T-helper 2 cell treated with Interferon-gamma antibody and Interleukin-4, amounts not matched to agents 100 ng/mL and 5 ng/mL, for 36 hours (primary cell): Measurements from ENCODE around the gene TSHZ1. TPM values are rescaled to one million over a fixed set of nuclear protein-coding genes. Genes with fewer than 3 reads are reported as not detected.

Source experiments
- intact Hi-C: fragments of 100-400 bp; cut with micrococcal nuclease; formaldehyde crosslinking; loops from one replicate; pipeline ENCODE4 v1.15.1; 2023
- total RNA-seq: library from RNA; stranded (reverse); gene quantifications from 2 replicates; pipeline ENCODE4 v1.2.3, GENCODE V29; 2022

Gene TSHZ1
- total RNA-seq, 1 donor from 2014 or later, result 14.7 TPM

- intact Hi-C loops, result no loop called here
Measured at GRCh38 chr18:75244351-75245313, 34.0 kb downstream of the TSHZ1 start.

- intact Hi-C loops, result loop anchor here (1.0 kb wide), 1 partner anchor 37 kb away; the partner anchor contains the start of gene TSHZ1
Measured at GRCh38 chr18:75246721-75247610, 36.4 kb downstream of the TSHZ1 start.

- intact Hi-C loops, result loop anchor here (1.0 kb wide), 1 partner anchor 38 kb away; the partner anchor contains the start of gene TSHZ1
Measured at GRCh38 chr18:75247611-75248421, 37.2 kb downstream of the TSHZ1 start.

GRCh38 chr18:75248426-75249174 lies 38.0 kb downstream of the TSHZ1 start:
- intact Hi-C loops, result no loop called here

GRCh38 chr18:75249175-75249518 lies 38.5 kb downstream of the TSHZ1 start:
- intact Hi-C loops, result no loop called here

GRCh38 chr18:75249672-75250470 lies 39.3 kb downstream of the TSHZ1 start:
- intact Hi-C loops, result no loop called here

- intact Hi-C loops, result no loop called here
Measured at GRCh38 chr18:75250471-75250821, 39.8 kb downstream of the TSHZ1 start.

- intact Hi-C loops, result no loop called here
Measured at GRCh38 chr18:75251466-75251865, 40.9 kb downstream of the TSHZ1 start.

- intact Hi-C loops, result no loop called here
Measured at GRCh38 chr18:75252136-75252535, 41.5 kb downstream of the TSHZ1 start.

- intact Hi-C loops, result no loop called here
Measured at GRCh38 chr18:75253043-75253442, 42.4 kb downstream of the TSHZ1 start.

- intact Hi-C loops, result no loop called here
Measured at GRCh38 chr18:75253784-75254183, 43.2 kb downstream of the TSHZ1 start.

- intact Hi-C loops, result no loop called here
Measured at GRCh38 chr18:75255094-75255493, 44.5 kb downstream of the TSHZ1 start.

- intact Hi-C loops, result no loop called here
Measured at GRCh38 chr18:75256376-75256775, 45.8 kb downstream of the TSHZ1 start.

GRCh38 chr18:75257605-75258004 lies 47.0 kb downstream of the TSHZ1 start:
- intact Hi-C loops, result no loop called here

- intact Hi-C loops, result no loop called here
Measured at GRCh38 chr18:75261430-75262223, 51.0 kb downstream of the TSHZ1 start.

- intact Hi-C loops, result no loop called here
Measured at GRCh38 chr18:75262511-75262910, 51.9 kb downstream of the TSHZ1 start.

GRCh38 chr18:75264195-75264594 lies 53.6 kb downstream of the TSHZ1 start:
- intact Hi-C loops, result no loop called here

- intact Hi-C loops, result no loop called here
Measured at GRCh38 chr18:75264926-75265597, 54.5 kb downstream of the TSHZ1 start.
